ENCODE results near the gene TTC36. TPM values are rescaled to one million over a fixed set of nuclear protein-coding genes. Genes with fewer than 3 reads are reported as not detected.
"Not testable (repeated sequence)": the region's sequence is repeated elsewhere in the genome, so short reads cannot be mapped to it uniquely, and the experiment has no call there.

TTC36 gene
- total RNA-seq, 2 experiments from 2014 or later, result 0.42 to 0.62 TPM

GRCh38 chr11:118544647-118545010, 17.4 kb downstream of the TTC36 start:
- H3K36me3 Mint-ChIP-seq, result peaks cover 6% of the 10 kb centered on the region
- H3K27me3 Mint-ChIP-seq, result no peaks in the 10 kb centered on the region
- H3K4me3 Mint-ChIP-seq, result no peak overlapping the region
- no peaks in the 10 kb centered on the region for H3K9me3 Mint-ChIP-seq
- no peaks in the 10 kb centered on the region for H3K4me1 Mint-ChIP-seq
- H3K27ac Mint-ChIP-seq, result no peak overlapping the region
- no peak for DNase-seq

- Mint-ChIP-seq H3K4me3 (no peak overlapping the region), H3K9me3 (no peaks in the 10 kb centered on the region), H3K4me1 (no peaks in the 10 kb centered on the region), H3K27ac (no peak overlapping the region), H3K36me3 (peaks cover 7% of the 10 kb centered on the region), H3K27me3 (no peaks in the 10 kb centered on the region)
- DNase-seq, result no peak
Measured at GRCh38 chr11:118545533-118545932, 18.3 kb downstream of the TTC36 start.

- DNase-seq, result no peak
- Mint-ChIP-seq H3K9me3 (no peaks in the 10 kb centered on the region), H3K4me1 (no peaks in the 10 kb centered on the region), H3K4me3 (no peak overlapping the region), H3K36me3 (peaks cover 5% of the 10 kb centered on the region), H3K27me3 (no peaks in the 10 kb centered on the region), H3K27ac (no peak overlapping the region)
Measured at GRCh38 chr11:118547132-118547531, 19.9 kb downstream of the TTC36 start.

- Mint-ChIP-seq H3K9me3 (no peaks in the 10 kb centered on the region), H3K36me3 (peaks cover 13% of the 10 kb centered on the region)
Measured at GRCh38 chr11:118552341-118552740, 25.1 kb downstream of the TTC36 start.

GRCh38 chr11:118560806-118561205, 33.5 kb downstream of the TTC36 start:
- no peak for DNase-seq
- Mint-ChIP-seq H3K4me3 (no peak overlapping the region), H3K4me1 (peaks cover 13% of the 10 kb centered on the region), H3K9me3 (no peaks in the 10 kb centered on the region), H3K27ac (no peak overlapping the region), H3K36me3 (peaks cover 2% of the 10 kb centered on the region), H3K27me3 (no peaks in the 10 kb centered on the region)

More at GRCh38 chr11:118552341-118552740, 25.1 kb downstream of the TTC36 start:
- Mint-ChIP-seq H3K27ac (peak overlapping the region; percentile 42), H3K27me3 (no peaks in the 10 kb centered on the region), H3K4me1 (peaks cover 2% of the 10 kb centered on the region), H3K4me3 (no peak overlapping the region)
- no peak for DNase-seq

GRCh38 chr11:118565051-118565450, 37.8 kb downstream of the TTC36 start:
- Mint-ChIP-seq H3K27ac (peak overlapping the region; percentile 38), H3K27me3 (no peaks in the 10 kb centered on the region), H3K4me1 (peaks cover 15% of the 10 kb centered on the region), H3K9me3 (no peaks in the 10 kb centered on the region), H3K4me3 (peak overlapping the region; percentile 75), H3K36me3 (peaks cover 2% of the 10 kb centered on the region)
- DNase-seq, result no peak

- Mint-ChIP-seq H3K36me3 (peaks cover 11% of the 10 kb centered on the region), H3K9me3 (no peaks in the 10 kb centered on the region), H3K27me3 (no peaks in the 10 kb centered on the region), H3K4me1 (peaks cover 32% of the 10 kb centered on the region), H3K4me3 (no peak overlapping the region), H3K27ac (no peak overlapping the region)
- no peak for DNase-seq
Measured at GRCh38 chr11:118569670-118570069, 42.4 kb downstream of the TTC36 start.

- no peak overlapping the region for H3K4me3 Mint-ChIP-seq
- no peaks in the 10 kb centered on the region for H3K27me3 Mint-ChIP-seq
- peaks cover 13% of the 10 kb centered on the region for H3K36me3 Mint-ChIP-seq
- peak overlapping the region; percentile 29 for H3K27ac Mint-ChIP-seq
- no peak for DNase-seq
- peaks cover 36% of the 10 kb centered on the region for H3K4me1 Mint-ChIP-seq
- H3K9me3 Mint-ChIP-seq, result no peaks in the 10 kb centered on the region
Measured at GRCh38 chr11:118570787-118571186, 43.5 kb downstream of the TTC36 start.

- not testable (repeated sequence) for H3K27me3 Mint-ChIP-seq, H3K9me3 Mint-ChIP-seq
- DNase-seq, result peak; percentile 16
- peak overlapping the region; percentile 91 for H3K4me3 Mint-ChIP-seq
- peaks cover 14% of the 10 kb centered on the region for H3K36me3 Mint-ChIP-seq
- peak overlapping the region; percentile 92 for H3K27ac Mint-ChIP-seq
- H3K4me1 Mint-ChIP-seq, result peaks cover 37% of the 10 kb centered on the region
Measured at GRCh38 chr11:118571701-118572060, 44.4 kb downstream of the TTC36 start.

GRCh38 chr11:118572061-118572980, 45.0 kb downstream of the TTC36 start, which contains the start of gene ARCN1:
ARCN1 (plus strand) TSS chr11:118572409; CDS start chr11:118572548, 139 bp downstream.
- H3K4me1 Mint-ChIP-seq, result peaks cover 43% of the 10 kb centered on the region
- H3K4me3 Mint-ChIP-seq, result peak within 1 kb of the TSS; percentile 91
- no peaks in the 10 kb centered on the region for H3K9me3 Mint-ChIP-seq
- peak; percentile 77 for DNase-seq
- peaks cover 17% of the 10 kb centered on the region for H3K36me3 Mint-ChIP-seq
- no peaks in the 10 kb centered on the region for H3K27me3 Mint-ChIP-seq
- peak within 1 kb of the TSS; percentile 92 for H3K27ac Mint-ChIP-seq

- peaks cover 47% of the 10 kb centered on the region for H3K4me1 Mint-ChIP-seq
- no peaks in the 10 kb centered on the region for H3K27me3 Mint-ChIP-seq
- H3K4me3 Mint-ChIP-seq, result peak overlapping the region; percentile 91
- DNase-seq, result peak; percentile 3
- peak overlapping the region; percentile 92 for H3K27ac Mint-ChIP-seq
- no peaks in the 10 kb centered on the region for H3K9me3 Mint-ChIP-seq
- H3K36me3 Mint-ChIP-seq, result peaks cover 20% of the 10 kb centered on the region
Measured at GRCh38 chr11:118572981-118573550, 45.8 kb downstream of the TTC36 start.

- Mint-ChIP-seq H3K4me1 (peaks cover 54% of the 10 kb centered on the region), H3K27me3 (no peaks in the 10 kb centered on the region), H3K36me3 (peaks cover 20% of the 10 kb centered on the region), H3K27ac (no peak overlapping the region), H3K9me3 (no peaks in the 10 kb centered on the region), H3K4me3 (peak overlapping the region; percentile 45)
- DNase-seq, result no peak
Measured at GRCh38 chr11:118574636-118575035, 47.4 kb downstream of the TTC36 start.

- not testable (repeated sequence) for H3K4me3 Mint-ChIP-seq, H3K9me3 Mint-ChIP-seq, H3K27me3 Mint-ChIP-seq, DNase-seq, H3K27ac Mint-ChIP-seq
- Mint-ChIP-seq H3K4me1 (peaks cover 42% of the 10 kb centered on the region), H3K36me3 (peaks cover 18% of the 10 kb centered on the region)
Measured at GRCh38 chr11:118577995-118578394, 50.7 kb downstream of the TTC36 start.

All from activated naive CD8-positive, alpha-beta T cell treated with anti-CD3 and anti-CD28 coated beads for 36 hours (primary cell).